ENCODE data around the gene ZIC2. TPM values are rescaled to one million over a fixed set of nuclear protein-coding genes. Genes with fewer than 3 reads are reported as not detected.

ZIC2 gene
- total and polyA plus RNA-seq, 2 of the 4 experiments (the other 2 are of a cell fraction) = not detected

DNA sequence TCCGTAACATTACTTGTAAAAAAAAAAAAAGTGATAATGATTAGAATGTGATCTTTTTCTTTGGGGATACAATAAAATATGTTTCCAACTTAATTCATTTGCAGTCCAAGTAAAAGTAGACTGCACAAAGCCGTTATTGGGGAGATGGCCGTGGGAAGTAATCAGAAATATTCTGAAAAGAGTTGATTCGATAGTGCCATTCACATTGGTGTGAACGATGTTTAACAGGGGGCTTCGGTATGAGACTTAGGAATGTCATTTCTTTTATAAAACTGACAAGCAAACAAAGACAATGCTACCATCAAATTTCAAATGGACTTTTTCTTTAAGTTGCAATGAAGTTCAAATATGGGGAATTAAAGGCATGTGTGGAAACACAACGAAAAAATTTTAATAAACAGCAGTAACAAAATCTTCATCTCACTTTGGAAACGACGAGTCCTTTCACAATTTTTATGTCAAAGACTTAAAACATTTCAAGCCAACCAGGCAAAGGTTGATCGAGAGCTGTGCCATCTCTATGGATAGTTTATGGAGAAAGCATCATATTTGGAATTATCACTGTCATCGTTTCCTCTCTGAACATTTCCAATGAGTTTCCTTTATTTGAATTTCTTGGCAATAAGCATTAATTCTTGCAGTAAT is 8.3 kb upstream of the ZIC2 start:
- BruUV-seq (replicated peaks) = no TSS peak
- Histone ChIP-seq H3K14ac (replicated peaks; ENCODE audit: low read depth, low read length) (no peak overlapping the region), H3K36me3 (ENCODE audit: control insufficient read depth, insufficient read depth, low read length) (no peaks in the 10 kb centered on the region), H3K4me2 (ENCODE audit: low read depth, low read length) (no peak overlapping the region), H3K18ac (ENCODE audit: low read depth, low read length) (no peak overlapping the region), H3K56ac (ENCODE audit: extremely low read depth, insufficient read depth, low read length) (no peak overlapping the region), H3K27me3 (ENCODE audit: control insufficient read depth, insufficient read depth, low read length) (peaks cover 93% of the 10 kb centered on the region), H3K27ac (ENCODE audit: insufficient read depth, low read length) (no peak overlapping the region), H2AFZ (replicated peaks; ENCODE audit: low read length, poor library complexity) (no peak overlapping the region), H3K4me3 (ENCODE audit: insufficient read depth, low read depth, low read length) (no peak overlapping the region), H3K23ac (ENCODE audit: low read depth, low read length) (no peak overlapping the region), H4K91ac (ENCODE audit: insufficient read depth, low read depth, low read length) (no peak overlapping the region), H2BK5ac (ENCODE audit: low read depth, low read length, poor library complexity, severe bottlenecking) (no peak overlapping the region), H3K79me1 (ENCODE audit: low read depth in 1 of 2, low read length in 2 of 2) (no peaks in the 10 kb centered on the region), H2AK9ac (replicated peaks; ENCODE audit: low read depth, low read length, poor library complexity) (no peak overlapping the region), H3K9me3 (ENCODE audit: control insufficient read depth, insufficient read depth, low read length) (peaks cover 24% of the 10 kb centered on the region), H4K8ac (ENCODE audit: low read depth in 2 of 2, low read length in 2 of 2) (no peak overlapping the region), H2BK15ac (ENCODE audit: low read depth, low read length) (no peak overlapping the region), H4K20me1 (ENCODE audit: insufficient read depth, low read length) (no peaks in the 10 kb centered on the region; the same call in 1 of the 2 replicates), H2BK20ac (ENCODE audit: low read depth, low read length) (no peak overlapping the region), H2BK120ac (ENCODE audit: low read depth, low read length) (no peak overlapping the region), H3K9ac (ENCODE audit: low read depth, low read length) (no peak overlapping the region), H3K4ac (ENCODE audit: low read depth, low read length) (no peak overlapping the region), H2AK5ac (ENCODE audit: low read depth, low read length) (no peak overlapping the region), H4K5ac (ENCODE audit: low read depth, low read length) (no peak overlapping the region), H3K9me1 (ENCODE audit: insufficient read depth, low read length) (no peaks in the 10 kb centered on the region), H3K4me1 (ENCODE audit: control insufficient read depth, insufficient read depth, low read length) (peaks cover 2% of the 10 kb centered on the region; the same call in 1 of the 2 replicates)
- intact Hi-C loops (cut with micrococcal nuclease) = loop anchor here (10.0 kb wide), 1 partner anchor 542 kb away; no protein-coding TSS in a partner anchor
- TF ChIP-seq MAFK (IDR thresholded peaks at IDR 0.05; ENCODE audit: low read depth, low read length) (no peak), FOS (IDR thresholded peaks at IDR 0.05; ENCODE audit: low read depth, low read length) (no peak), RCOR1 (IDR thresholded peaks at IDR 0.05; ENCODE audit: insufficient replicate concordance, low read length) (no peak), RFX5 (IDR thresholded peaks at IDR 0.05; ENCODE audit: low read depth, low read length) (no peak), SMC3 (IDR thresholded peaks at IDR 0.05; ENCODE audit: low read depth, low read length) (no peak), MAZ (IDR thresholded peaks at IDR 0.05; ENCODE audit: borderline replicate concordance, low read depth, low read length) (no peak), CTCF (conservative IDR thresholded peaks at IDR 0.05; ENCODE audit: low read depth, low read length) (no peak), NFE2L2 (IDR thresholded peaks at IDR 0.05; ENCODE audit: low read depth, low read length) (no peak), RAD21 (IDR thresholded peaks at IDR 0.05; ENCODE audit: low read length) (no peak), BHLHE40 (IDR thresholded peaks at IDR 0.05; ENCODE audit: low read depth, low read length) (no peak), MXI1 (IDR thresholded peaks at IDR 0.05; ENCODE audit: borderline replicate concordance, low read depth, low read length) (no peak), ELK1 (IDR thresholded peaks at IDR 0.05; ENCODE audit: borderline replicate concordance, low read depth, low read length) (no peak), CEBPB (IDR thresholded peaks at IDR 0.05; ENCODE audit: low read depth, low read length) (no peak), CHD1 (IDR thresholded peaks at IDR 0.05; ENCODE audit: low read depth, low read length) (no peak)
- TF ChIP-seq, protein P1, sequence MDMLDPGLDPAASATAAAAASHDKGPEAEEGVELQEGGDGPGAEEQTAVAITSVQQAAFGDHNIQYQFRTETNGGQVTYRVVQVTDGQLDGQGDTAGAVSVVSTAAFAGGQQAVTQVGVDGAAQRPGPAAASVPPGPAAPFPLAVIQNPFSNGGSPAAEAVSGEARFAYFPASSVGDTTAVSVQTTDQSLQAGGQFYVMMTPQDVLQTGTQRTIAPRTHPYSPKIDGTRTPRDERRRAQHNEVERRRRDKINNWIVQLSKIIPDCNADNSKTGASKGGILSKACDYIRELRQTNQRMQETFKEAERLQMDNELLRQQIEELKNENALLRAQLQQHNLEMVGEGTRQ (IDR thresholded peaks at IDR 0.05; ENCODE audit: low read depth, low read length) = no peak
- in situ Hi-C loops (cut with MboI; ENCODE audit: low sequenced_read_pairs) = no loop called here
- dilution Hi-C loops (cut with HindIII; ENCODE audit: low sequenced_read_pairs, unreplicated experiment) = no loop called here
- ChIA-PET POLR2A (ENCODE audit: unreplicated experiment) (interaction anchor here (0.5 kb wide), 1 partner anchor 16 kb away, joined by 5 read pairs; no protein-coding TSS in a partner anchor), CTCF (interaction anchor here (0.7 to 1.2 kb wide), 2 partner anchors 10 to 216 kb away, joined by 3 to 7 read pairs; no protein-coding TSS in a partner anchor)
- ATAC-seq (ENCODE audit: low read depth) (no peak), DNase-seq (no peak)
- WGBS, 2 experiments (ENCODE audit: extremely low coverage in 2 of 2, insufficient read length in 1 of 2) = no CpG with 5 or more reads among the region's 11 CpGs

Measured in IMR-90 (cell line).